Neuron (in vitro differentiated cells): ENCODE data around the gene ACAD11.
"Not testable (repeated sequence)": the region's sequence is repeated elsewhere in the genome, so short reads cannot be mapped to it uniquely, and the experiment has no call there.

Experiments
- H2AFZ ChIP-seq: one replicate; pipeline ENCODE4 v1.6.1; 2013; ENCODE audit warnings: low read depth, mild to moderate bottlenecking, inconsistent platforms, low read length, moderate library complexity
- H3K27me3 ChIP-seq: one replicate; pipeline ENCODE4 v1.6.1; 2013; ENCODE audit warnings: low read length; ENCODE audit not compliant: insufficient read depth
- H3K36me3 ChIP-seq: one replicate; pipeline ENCODE4 v1.6.1; 2013; ENCODE audit warnings: low read length; ENCODE audit not compliant: insufficient read depth
- H3K4me1 ChIP-seq: one replicate; pipeline ENCODE4 v1.6.1; 2013; ENCODE audit warnings: low read length; ENCODE audit not compliant: insufficient read depth
- H3K4me3 ChIP-seq: 2 replicates; pipeline ENCODE4 v1.5.1; 2013; ENCODE audit warnings: mild to moderate bottlenecking, low read length, moderate library complexity
- H3K9me3 ChIP-seq: one replicate; pipeline ENCODE4 v1.6.1; 2013; ENCODE audit warnings: low read length

ACAD11 gene

DNA sequence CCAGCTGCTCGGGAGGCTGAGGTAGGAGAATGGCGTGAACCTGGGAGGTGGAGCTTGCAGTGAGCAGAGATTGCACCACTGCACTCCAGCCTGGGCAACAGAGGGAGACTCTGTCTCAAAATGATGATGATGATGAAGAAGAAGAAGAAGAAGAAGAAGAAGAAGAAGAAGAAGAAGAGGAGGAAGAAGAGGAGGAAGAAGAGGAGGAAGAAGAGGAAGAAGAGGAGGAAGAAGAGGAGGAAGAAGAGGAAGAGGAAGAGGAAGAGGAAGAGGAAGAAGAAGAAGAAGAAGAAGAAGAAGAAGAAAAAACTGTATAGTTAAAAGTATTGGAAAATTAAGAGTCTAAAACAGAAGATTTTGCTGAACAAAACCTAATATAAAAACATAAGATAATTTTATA, 18.2 kb downstream of the ACAD11 start:
- H3K27me3 ChIP-seq, H3K4me1 ChIP-seq, H3K4me3 ChIP-seq, H2AFZ ChIP-seq, H3K9me3 ChIP-seq: not testable (repeated sequence)
- H3K36me3 ChIP-seq, result peaks cover 25% of the 10 kb centered on the region

GRCh38 chr3:132638706-132639105, 20.9 kb downstream of the ACAD11 start:
- H2AFZ ChIP-seq, result no peak overlapping the region
- no peaks in the 10 kb centered on the region for H3K4me1 ChIP-seq
- H3K4me3 ChIP-seq, result no peak overlapping the region
- peaks cover 25% of the 10 kb centered on the region for H3K36me3 ChIP-seq
- no peaks in the 10 kb centered on the region for H3K9me3 ChIP-seq
- no peaks in the 10 kb centered on the region for H3K27me3 ChIP-seq

DNA sequence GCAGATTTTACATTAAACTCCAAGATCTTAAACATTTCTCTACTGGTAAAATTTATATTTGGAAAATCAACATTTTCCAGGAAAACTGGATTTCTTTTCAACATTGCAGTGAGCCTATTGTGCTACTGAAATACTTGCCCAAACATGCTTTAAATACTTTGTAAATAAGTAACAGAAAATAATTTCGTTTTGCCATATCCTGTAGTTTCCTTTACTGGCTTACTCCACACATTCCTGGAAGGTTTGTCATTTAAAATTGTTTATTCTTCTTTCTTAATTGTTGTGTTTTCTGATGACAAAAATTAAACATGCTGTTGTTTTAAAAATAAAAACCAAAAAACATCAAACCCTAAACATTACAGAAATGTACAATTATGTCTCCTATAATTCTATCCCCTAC, 22.0 kb downstream of the ACAD11 start:
- Histone ChIP-seq H3K4me1 (no peaks in the 10 kb centered on the region), H3K4me3 (no peak overlapping the region), H2AFZ (no peak overlapping the region), H3K36me3 (peaks cover 25% of the 10 kb centered on the region), H3K9me3 (no peaks in the 10 kb centered on the region), H3K27me3 (no peaks in the 10 kb centered on the region)

GRCh38 chr3:132635052-132635451, 24.6 kb downstream of the ACAD11 start:
- Histone ChIP-seq H3K4me3 (no peak overlapping the region), H3K36me3 (peaks cover 21% of the 10 kb centered on the region), H3K4me1 (no peaks in the 10 kb centered on the region), H2AFZ (no peak overlapping the region), H3K27me3 (no peaks in the 10 kb centered on the region), H3K9me3 (no peaks in the 10 kb centered on the region)

DNA sequence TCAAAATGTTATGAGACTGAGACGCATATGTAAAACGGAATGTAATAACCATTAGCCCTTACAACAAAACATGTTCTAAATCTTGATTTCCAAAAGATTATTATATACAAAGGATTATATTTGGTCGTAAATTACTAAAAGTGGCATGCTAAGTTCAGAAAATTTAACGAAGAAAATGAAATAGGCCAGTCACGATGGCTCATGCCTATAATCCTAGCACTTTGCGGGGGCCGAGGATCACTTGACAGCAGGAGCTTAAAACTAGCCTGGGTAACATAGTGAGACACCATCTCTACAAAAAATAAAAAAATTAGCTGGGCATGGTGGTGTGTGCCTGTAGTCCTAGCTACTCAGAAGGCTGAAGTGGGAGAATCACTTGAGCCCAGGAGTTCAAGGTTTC, 29.0 kb downstream of the ACAD11 start:
- Histone ChIP-seq H3K36me3 (peaks cover 25% of the 10 kb centered on the region), H3K4me3 (no peak overlapping the region), H3K9me3 (no peaks in the 10 kb centered on the region)

GRCh38 chr3:132629928-132630327, 29.7 kb downstream of the ACAD11 start:
- Histone ChIP-seq H2AFZ (no peak overlapping the region), H3K4me1 (no peaks in the 10 kb centered on the region), H3K9me3 (no peaks in the 10 kb centered on the region), H3K27me3 (no peaks in the 10 kb centered on the region), H3K4me3 (no peak overlapping the region), H3K36me3 (peaks cover 25% of the 10 kb centered on the region)

More for the DNA sequence above, 29.0 kb downstream of the ACAD11 start:
- Histone ChIP-seq H3K27me3 (no peaks in the 10 kb centered on the region), H3K4me1 (no peaks in the 10 kb centered on the region), H2AFZ (no peak overlapping the region)

GRCh38 chr3:132628157-132628556, 31.5 kb downstream of the ACAD11 start:
- H3K9me3 ChIP-seq, result no peaks in the 10 kb centered on the region
- H2AFZ ChIP-seq, result no peak overlapping the region
- no peaks in the 10 kb centered on the region for H3K27me3 ChIP-seq
- no peaks in the 10 kb centered on the region for H3K4me1 ChIP-seq
- no peak overlapping the region for H3K4me3 ChIP-seq
- peaks cover 25% of the 10 kb centered on the region for H3K36me3 ChIP-seq

- no peaks in the 10 kb centered on the region for H3K4me1 ChIP-seq
- H3K9me3 ChIP-seq, result no peaks in the 10 kb centered on the region
- no peak overlapping the region for H2AFZ ChIP-seq
- H3K36me3 ChIP-seq, result peaks cover 25% of the 10 kb centered on the region
- H3K4me3 ChIP-seq, result no peak overlapping the region
- H3K27me3 ChIP-seq, result no peaks in the 10 kb centered on the region
These were observed 32.7 kb downstream of the ACAD11 start for GRCh38 chr3:132626955-132627354.

DNA sequence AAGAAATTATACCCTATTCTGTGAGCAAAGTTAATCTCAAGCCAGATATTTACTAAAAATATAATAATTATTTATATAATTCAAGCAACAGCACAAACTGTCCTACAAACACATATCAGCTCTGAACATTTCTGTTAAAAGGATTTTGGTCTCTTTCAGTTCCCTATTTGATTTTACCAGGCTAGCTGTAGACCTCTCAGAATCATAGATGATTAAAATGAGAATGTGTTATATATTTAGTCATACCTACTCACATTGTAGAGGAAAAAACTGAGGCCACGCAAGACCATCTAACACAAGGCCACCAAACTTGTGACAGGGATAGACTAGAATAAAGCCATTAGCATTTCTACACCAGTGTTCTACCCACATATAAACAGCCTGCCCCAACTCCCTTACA, 34.0 kb downstream of the ACAD11 start:
- H2AFZ ChIP-seq, result no peak overlapping the region
- peaks cover 29% of the 10 kb centered on the region for H3K36me3 ChIP-seq
- H3K9me3 ChIP-seq, result no peaks in the 10 kb centered on the region
- no peaks in the 10 kb centered on the region for H3K4me1 ChIP-seq
- no peak overlapping the region for H3K4me3 ChIP-seq
- H3K27me3 ChIP-seq, result no peaks in the 10 kb centered on the region

GRCh38 chr3:132624790-132625189, 34.8 kb downstream of the ACAD11 start:
- no peak overlapping the region for H2AFZ ChIP-seq

GRCh38 chr3:132623646-132624045, 36.0 kb downstream of the ACAD11 start:
- H3K36me3 ChIP-seq, result peaks cover 26% of the 10 kb centered on the region
- H3K4me3 ChIP-seq, result no peak overlapping the region
- no peak overlapping the region for H2AFZ ChIP-seq
- no peaks in the 10 kb centered on the region for H3K27me3 ChIP-seq
- no peaks in the 10 kb centered on the region for H3K4me1 ChIP-seq
- no peaks in the 10 kb centered on the region for H3K9me3 ChIP-seq

More at GRCh38 chr3:132624790-132625189, 34.8 kb downstream of the ACAD11 start:
- Histone ChIP-seq H3K36me3 (peaks cover 26% of the 10 kb centered on the region), H3K4me1 (no peaks in the 10 kb centered on the region), H3K4me3 (no peak overlapping the region), H3K27me3 (no peaks in the 10 kb centered on the region), H3K9me3 (no peaks in the 10 kb centered on the region)

DNA sequence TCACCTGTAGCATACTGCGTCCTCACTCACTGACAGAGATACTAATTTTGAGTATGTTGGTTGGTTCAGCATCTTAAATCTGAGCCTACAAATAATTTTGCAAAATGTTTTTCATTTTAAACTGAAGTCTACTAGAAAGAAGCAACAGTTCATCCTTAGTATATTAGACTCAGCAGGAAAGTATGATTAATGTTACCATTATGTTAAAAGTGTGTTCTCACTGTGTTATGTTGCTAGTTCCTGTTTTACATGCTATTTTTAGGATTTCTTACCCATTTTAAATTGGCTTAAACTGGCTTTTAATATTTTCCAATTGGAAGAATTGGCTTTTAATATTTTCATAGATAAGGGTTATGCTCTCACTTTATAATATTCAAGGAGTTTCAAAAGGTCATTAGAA, 36.8 kb downstream of the ACAD11 start:
- Histone ChIP-seq H2AFZ (no peak overlapping the region), H3K4me3 (no peak overlapping the region), H3K36me3 (peaks cover 26% of the 10 kb centered on the region)

DNA sequence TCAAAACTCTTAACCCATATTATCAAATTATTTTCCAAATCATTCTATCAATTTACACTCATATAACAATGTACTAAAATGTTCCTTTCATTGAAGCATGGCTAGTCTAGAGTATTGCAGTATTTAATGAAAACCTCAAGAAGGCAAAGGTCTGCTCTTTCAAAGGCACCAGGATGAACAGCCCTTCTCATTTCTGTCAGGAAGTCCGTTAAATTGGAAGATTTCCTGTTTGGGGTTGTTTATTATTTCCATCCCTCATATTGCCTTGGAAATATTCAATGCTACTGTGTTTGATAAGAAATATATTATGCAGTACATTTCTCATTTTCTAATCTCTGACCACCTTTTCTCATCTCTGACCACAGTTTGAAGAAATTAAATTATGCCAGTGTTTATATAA, 37.5 kb downstream of the ACAD11 start:
- Histone ChIP-seq H3K4me1 (no peaks in the 10 kb centered on the region), H2AFZ (no peak overlapping the region), H3K4me3 (no peak overlapping the region), H3K27me3 (no peaks in the 10 kb centered on the region), H3K36me3 (peaks cover 22% of the 10 kb centered on the region), H3K9me3 (no peaks in the 10 kb centered on the region)

More for the DNA sequence above, 36.8 kb downstream of the ACAD11 start:
- no peaks in the 10 kb centered on the region for H3K4me1 ChIP-seq
- H3K9me3 ChIP-seq, result no peaks in the 10 kb centered on the region
- no peaks in the 10 kb centered on the region for H3K27me3 ChIP-seq

GRCh38 chr3:132616780-132617179, 42.8 kb downstream of the ACAD11 start:
- peaks cover 1% of the 10 kb centered on the region for H3K9me3 ChIP-seq
- no peaks in the 10 kb centered on the region for H3K27me3 ChIP-seq
- no peaks in the 10 kb centered on the region for H3K4me1 ChIP-seq
- H3K4me3 ChIP-seq, result no peak overlapping the region
- H2AFZ ChIP-seq, result no peak overlapping the region
- peaks cover 7% of the 10 kb centered on the region for H3K36me3 ChIP-seq
